IPS-18a (cell line): ENCODE data around the gene C1QL4.
"Not testable (repeated sequence)": the region's sequence is repeated elsewhere in the genome, so short reads cannot be mapped to it uniquely, and the experiment has no call there.

Experiments used
- H3K27ac ChIP-seq: one replicate; pipeline ENCODE4 v1.5.1; 2013; ENCODE audit warnings: low read length
- H3K27me3 ChIP-seq: one replicate; pipeline ENCODE4 v1.6.1; 2013; ENCODE audit warnings: mild to moderate bottlenecking, low read length; ENCODE audit not compliant: control insufficient read depth, insufficient read depth
- H3K36me3 ChIP-seq: one replicate; pipeline ENCODE4 v1.6.1; 2013; ENCODE audit warnings: low read depth, low read length; ENCODE audit not compliant: control insufficient read depth
- H3K4me1 ChIP-seq: one replicate; pipeline ENCODE4 v1.6.1; 2013; ENCODE audit warnings: low read depth, low read length; ENCODE audit not compliant: control insufficient read depth
- H3K4me3 ChIP-seq: one replicate; pipeline ENCODE4 v1.5.1; 2013; ENCODE audit warnings: low read length
- H3K9ac ChIP-seq: one replicate; pipeline ENCODE4 v1.6.1; 2013; ENCODE audit warnings: mild to moderate bottlenecking, low read length, moderate library complexity
- H3K9me3 ChIP-seq: one replicate; pipeline ENCODE4 v1.6.1; 2013; ENCODE audit warnings: low read depth, low read length; ENCODE audit not compliant: control insufficient read depth

C1QL4 gene

DNA sequence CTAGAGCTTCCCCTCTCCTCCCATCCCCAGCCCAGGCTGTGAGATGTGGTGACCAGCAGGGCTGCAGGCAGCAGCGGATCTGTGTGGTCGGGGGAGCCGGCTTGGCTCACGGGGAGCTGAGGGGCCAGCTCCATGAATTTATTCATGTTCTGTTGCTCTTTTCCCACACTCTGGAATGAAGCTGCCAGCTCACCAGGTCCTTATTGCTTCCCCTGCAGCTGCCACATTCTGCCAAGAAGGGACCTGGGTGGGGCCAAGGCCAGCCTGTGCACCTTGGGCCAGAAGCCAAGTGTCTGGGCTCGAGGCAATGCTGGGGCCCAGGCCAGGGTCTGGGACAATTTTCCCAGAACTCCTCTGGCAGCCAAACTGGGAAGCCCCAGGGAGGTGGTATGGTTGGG is 2.5 kb upstream of the C1QL4 start:
- H3K4me1 ChIP-seq = peaks cover 38% of the 10 kb centered on the region
- H3K9ac ChIP-seq = no peak overlapping the region
- H3K36me3 ChIP-seq = no peaks in the 10 kb centered on the region
- no peak overlapping the region for H3K27ac ChIP-seq
- H3K9me3 ChIP-seq = no peaks in the 10 kb centered on the region
- no peak overlapping the region for H3K4me3 ChIP-seq
- H3K27me3 ChIP-seq = peaks cover 100% of the 10 kb centered on the region

DNA sequence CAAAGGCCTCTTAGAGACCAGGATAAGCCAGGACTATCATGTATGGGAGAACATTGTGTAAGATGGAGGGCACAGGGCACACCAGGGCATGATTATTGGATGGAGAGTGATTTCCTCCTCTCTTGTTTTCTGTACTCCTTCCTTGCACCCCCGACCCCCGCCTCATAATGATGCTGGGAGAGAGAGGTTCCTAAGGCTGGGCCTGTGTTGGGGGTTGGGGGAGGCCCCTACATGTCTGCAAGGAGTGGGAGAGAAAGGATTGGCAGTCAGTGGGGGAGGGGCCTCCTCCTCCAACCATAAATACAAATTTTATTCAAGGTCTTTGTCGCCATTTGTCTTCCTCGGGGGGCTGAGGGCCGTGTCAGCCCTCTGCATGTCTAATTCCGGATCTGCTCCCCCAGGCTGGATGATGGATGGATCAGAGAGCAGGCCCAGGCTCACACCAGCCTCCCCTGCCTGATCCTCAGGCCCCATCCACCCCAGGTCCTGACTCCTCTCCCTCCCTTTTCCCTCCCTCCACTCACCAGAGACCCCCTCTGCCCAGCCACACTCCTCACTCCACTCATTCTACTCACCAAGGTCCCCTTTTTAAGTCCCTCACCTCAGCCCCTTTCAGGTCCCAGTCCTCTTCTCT is 2.0 kb upstream of the C1QL4 start:
- Histone ChIP-seq H3K36me3 (no peaks in the 10 kb centered on the region), H3K27me3 (peaks cover 100% of the 10 kb centered on the region), H3K9ac (no peak overlapping the region), H3K9me3 (no peaks in the 10 kb centered on the region), H3K4me1 (peaks cover 38% of the 10 kb centered on the region), H3K4me3 (no peak overlapping the region), H3K27ac (no peak overlapping the region)

DNA sequence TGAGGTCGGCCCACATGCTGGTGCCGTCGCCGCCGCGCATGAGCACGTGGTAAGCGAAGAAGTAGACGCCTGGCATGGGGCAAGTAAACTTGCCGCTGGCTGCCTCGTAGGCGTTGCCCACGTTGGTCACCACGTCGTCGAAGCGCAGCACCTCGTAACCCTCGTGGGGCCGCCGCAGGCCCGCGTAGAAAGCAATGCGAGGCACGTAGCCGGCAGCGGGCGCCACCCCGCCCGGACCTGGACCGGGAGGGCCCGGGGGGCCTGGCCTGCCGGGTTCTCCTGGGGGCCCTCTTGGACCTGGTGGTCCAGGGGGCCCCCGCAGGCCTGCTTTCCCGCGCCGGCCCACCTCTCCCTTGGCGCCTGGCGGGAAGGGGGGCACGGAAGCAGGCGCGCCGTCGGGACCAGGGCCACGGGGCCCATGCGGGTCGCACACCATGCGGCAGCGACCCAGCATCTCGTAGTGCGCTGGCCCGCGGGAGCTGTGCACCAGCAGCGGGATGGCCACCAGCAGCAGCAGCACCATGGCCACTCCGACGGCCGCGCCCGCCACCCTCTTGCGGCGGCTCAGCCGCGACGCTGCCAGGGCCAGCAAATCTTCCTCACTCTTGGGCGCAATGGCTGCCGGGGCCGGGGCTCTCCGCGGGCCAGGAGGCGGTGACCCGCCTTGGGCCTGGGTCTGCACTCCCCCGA is 888 bp downstream of the C1QL4 start:
- H3K27me3 ChIP-seq = peaks cover 73% of the 10 kb centered on the region
- H3K36me3 ChIP-seq = no peaks in the 10 kb centered on the region
- no peak overlapping the region for H3K27ac ChIP-seq
- no peak overlapping the region for H3K9ac ChIP-seq
- no peaks in the 10 kb centered on the region for H3K9me3 ChIP-seq
- peaks cover 30% of the 10 kb centered on the region for H3K4me1 ChIP-seq
- peak overlapping the region; percentile 49 for H3K4me3 ChIP-seq

DNA sequence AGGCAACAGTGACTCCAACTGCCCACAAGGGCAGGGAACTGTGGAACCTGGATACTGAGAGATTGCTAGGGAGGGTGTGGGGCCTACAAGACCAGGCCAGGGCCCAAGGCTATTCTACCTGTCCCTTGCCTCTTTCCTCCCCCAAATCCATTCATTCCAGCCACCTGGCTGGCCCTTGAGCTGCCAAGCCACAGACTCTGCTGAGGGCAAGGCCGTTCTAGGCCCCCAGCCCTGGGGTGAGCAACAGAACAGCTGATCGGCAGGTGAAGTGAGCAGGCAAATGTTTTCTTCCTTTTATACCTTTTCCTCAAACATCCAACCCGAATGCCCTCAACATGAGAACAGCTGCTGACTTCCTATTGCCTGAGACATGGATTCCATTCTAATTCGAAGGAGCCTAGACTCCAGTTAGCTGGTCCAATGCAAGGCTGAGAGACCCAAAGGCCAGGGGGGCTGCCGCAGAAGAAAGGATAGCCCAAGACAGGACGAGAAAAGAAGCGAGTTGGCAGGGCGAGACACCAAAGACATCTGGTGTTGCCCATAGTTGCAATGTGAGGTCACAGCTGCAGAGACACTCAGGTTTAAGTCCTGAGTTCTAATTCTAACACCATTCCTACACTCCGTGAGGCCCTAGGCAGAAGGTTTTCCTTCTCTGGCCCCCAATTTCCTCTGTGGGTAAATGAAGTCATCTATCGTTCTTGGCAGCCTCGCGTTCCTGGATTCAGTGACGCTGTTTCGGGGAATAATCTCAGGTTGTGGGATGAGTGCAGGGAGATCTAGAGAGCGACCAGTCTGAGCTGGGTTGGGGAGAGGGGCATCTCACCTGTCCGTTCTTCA is 1.7 kb downstream of the C1QL4 start:
- Histone ChIP-seq H3K27ac (no peak overlapping the region), H3K9me3 (no peaks in the 10 kb centered on the region), H3K27me3 (peaks cover 65% of the 10 kb centered on the region), H3K4me1 (peaks cover 24% of the 10 kb centered on the region), H3K9ac (no peak overlapping the region), H3K4me3 (no peak overlapping the region), H3K36me3 (peaks cover 7% of the 10 kb centered on the region)

DNA sequence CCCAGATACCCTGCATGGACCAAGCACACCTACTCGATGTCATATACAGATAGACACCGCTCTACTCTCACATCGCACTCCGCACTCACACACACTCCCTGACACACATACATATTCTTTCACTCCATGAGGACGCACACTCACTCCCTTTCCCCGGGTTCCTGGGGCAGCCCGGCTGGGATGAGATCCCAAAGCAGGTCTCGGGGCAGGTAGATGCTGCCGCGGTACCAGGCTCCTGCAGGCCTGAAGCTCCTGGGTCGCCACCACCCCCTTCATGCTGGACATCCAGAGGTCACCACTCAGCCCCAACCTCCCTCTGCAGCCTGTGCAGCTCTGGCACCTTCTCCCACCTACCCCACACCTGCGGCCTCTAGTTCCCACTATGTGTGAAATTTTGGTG is 2.3 kb downstream of the C1QL4 start:
- no peak overlapping the region for H3K4me3 ChIP-seq
- H3K36me3 ChIP-seq = peaks cover 12% of the 10 kb centered on the region
- H3K27me3 ChIP-seq = peaks cover 59% of the 10 kb centered on the region
- H3K9me3 ChIP-seq = no peaks in the 10 kb centered on the region
- peaks cover 22% of the 10 kb centered on the region for H3K4me1 ChIP-seq
- no peak overlapping the region for H3K9ac ChIP-seq
- no peak overlapping the region for H3K27ac ChIP-seq

DNA sequence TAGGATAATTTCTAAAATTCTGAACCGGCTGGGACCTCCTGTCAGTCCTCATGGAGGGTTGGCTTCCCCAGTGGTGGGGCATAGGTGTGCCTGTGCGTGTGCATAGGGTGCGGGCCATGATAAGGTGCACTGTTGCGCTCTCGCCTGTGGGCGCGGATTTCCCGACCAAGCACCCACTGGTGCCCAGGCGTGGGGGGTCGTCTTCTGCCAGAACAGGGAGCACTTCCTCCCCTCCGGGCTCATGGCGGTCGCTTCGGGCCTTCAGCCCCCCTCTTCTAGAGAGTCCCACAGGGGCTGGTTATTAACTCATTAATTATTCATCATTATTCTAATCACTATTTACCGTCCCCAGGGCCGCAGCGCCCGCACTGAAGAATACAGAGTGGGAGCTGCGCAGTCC is 2.8 kb downstream of the C1QL4 start:
- Histone ChIP-seq H3K9me3 (no peaks in the 10 kb centered on the region), H3K4me3 (no peak overlapping the region), H3K4me1 (peaks cover 20% of the 10 kb centered on the region), H3K36me3 (peaks cover 17% of the 10 kb centered on the region), H3K9ac (no peak overlapping the region), H3K27me3 (peaks cover 54% of the 10 kb centered on the region), H3K27ac (no peak overlapping the region)

DNA sequence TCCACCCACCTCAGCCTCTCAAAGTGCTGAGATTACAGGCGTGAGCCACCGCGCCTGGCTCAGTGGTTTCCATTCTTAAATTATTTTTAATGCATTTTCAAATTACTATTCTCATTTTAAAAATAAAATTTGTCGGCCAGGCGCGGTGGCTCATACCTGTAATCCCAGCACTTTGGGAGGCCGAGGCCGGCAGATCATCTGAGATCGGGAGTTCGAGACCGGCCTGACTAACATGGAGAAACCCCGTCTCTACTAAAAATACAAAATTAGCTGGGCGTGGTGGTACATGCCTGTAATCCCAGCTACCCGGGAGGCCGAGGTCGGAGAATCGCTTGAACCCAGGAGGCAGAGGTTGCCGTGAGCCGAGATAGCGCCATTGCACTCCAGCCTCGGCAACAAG is 3.2 kb downstream of the C1QL4 start:
- Histone ChIP-seq H3K4me1 (peaks cover 16% of the 10 kb centered on the region), H3K27me3 (peaks cover 50% of the 10 kb centered on the region), H3K36me3 (peaks cover 21% of the 10 kb centered on the region)
- H3K27ac ChIP-seq, H3K9me3 ChIP-seq, H3K9ac ChIP-seq, H3K4me3 ChIP-seq: not testable (repeated sequence)

DNA sequence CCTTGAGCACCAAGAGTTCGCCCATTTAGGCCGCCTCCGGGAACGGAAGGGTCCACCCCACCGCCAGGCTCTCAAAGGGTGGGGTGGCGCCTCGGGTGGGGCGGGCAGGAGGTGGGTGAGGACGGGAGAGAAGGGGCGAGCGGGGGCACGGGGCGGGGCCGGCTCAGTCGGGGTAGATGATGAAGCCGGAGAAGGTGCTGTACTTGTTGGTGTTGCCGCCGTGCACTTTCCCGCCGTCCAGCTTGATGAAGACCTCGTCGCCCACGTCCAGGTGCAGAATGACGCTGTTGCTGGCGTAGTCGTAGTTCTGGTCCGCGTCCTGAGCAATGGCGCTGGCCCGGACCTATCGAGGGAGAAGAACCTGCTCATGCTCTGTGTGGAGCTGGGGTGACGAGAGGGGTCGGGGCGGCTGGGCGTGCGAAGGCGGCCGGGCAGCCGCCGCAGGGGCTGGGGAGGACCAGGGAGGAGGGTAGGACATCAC is 4.1 kb downstream of the C1QL4 start:
- Histone ChIP-seq H3K4me3 (no peak overlapping the region), H3K9me3 (no peaks in the 10 kb centered on the region), H3K27ac (no peak overlapping the region), H3K27me3 (peaks cover 41% of the 10 kb centered on the region), H3K9ac (no peak overlapping the region), H3K4me1 (peaks cover 7% of the 10 kb centered on the region), H3K36me3 (peaks cover 22% of the 10 kb centered on the region)

DNA sequence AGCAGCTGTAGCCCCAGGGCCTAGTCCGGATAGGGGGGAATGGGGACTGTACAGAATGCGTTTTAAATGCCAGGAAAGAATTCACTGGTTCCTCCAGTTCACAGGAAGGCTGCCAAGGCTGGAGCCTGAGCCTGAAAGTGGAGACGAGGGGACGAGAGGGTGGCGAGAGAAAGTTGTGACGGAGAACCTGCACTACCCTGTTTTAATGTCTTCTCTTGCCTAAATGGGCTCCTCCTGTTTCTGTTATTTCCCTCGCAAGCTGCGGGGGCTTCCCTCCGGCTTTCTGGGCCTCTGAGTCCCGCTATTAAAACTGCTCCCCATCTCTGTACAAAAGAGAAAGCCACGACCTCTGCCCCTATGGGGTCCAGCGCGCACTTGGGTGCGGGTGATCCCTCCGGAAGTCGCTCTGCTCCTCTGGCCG is 4.5 kb downstream of the C1QL4 start:
- H3K9me3 ChIP-seq = no peaks in the 10 kb centered on the region
- H3K27me3 ChIP-seq = peaks cover 37% of the 10 kb centered on the region
- no peak overlapping the region for H3K4me3 ChIP-seq
- H3K4me1 ChIP-seq = peaks cover 2% of the 10 kb centered on the region
- H3K9ac ChIP-seq = no peak overlapping the region
- no peak overlapping the region for H3K27ac ChIP-seq
- H3K36me3 ChIP-seq = peaks cover 22% of the 10 kb centered on the region

DNA sequence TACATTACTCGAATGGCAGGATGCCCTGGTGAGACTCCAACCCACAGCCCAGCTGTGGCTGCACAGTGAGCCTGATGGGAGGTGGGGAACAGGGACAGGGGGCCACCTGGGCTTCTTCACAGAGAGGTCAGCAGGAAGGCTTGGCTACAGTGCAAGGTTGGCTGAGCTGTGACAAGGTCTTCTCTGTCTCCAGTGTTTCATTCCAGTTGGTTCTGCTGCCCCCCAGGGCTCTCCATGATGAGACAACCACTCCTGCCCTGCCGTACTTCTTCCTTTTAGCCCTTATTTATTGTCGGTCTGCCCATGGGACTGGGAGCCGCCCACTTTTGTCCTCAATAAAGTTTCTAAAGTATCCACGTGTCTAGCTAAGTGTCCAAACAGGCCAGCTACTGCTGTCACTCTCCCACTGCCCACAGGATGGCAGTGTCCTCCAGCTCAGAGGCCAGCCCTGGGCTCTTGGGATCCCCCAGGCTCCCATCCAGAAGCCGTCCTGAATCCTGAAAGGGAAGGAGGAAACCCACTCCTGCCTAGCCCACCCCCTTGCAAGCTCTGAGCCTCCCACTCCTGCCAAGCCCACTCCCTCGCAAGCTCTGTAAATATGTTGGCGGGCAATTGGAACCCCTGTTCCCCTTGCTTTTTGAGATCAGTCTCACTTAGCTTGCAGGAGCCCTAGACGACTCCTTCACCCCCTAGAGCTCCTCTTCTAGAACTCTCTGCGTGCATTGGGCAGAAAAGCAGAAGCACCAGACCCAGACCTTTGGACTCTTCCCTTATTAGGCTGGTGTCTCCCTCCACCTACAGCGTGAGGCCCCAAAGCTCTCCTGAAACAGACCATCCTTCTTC is 5.4 kb downstream of the C1QL4 start:
- peaks cover 30% of the 10 kb centered on the region for H3K36me3 ChIP-seq
- peaks cover 28% of the 10 kb centered on the region for H3K27me3 ChIP-seq
- no peaks in the 10 kb centered on the region for H3K4me1 ChIP-seq
- H3K27ac ChIP-seq = no peak overlapping the region
- H3K4me3 ChIP-seq = no peak overlapping the region
- H3K9ac ChIP-seq = no peak overlapping the region
- H3K9me3 ChIP-seq = no peaks in the 10 kb centered on the region
